HCT116 (cell line): Measurements from ENCODE around the gene PSMB9.

Experiments used
- CTCF ChIP-seq, 3 experiments: fragments of 200-600 bp in 1 of 3; sonication (generic) in 1 of 3; IDR thresholded peaks in 2 of 3; conservative IDR thresholded peaks in 1 of 3; 2 replicates each; pipeline ENCODE4 v1.5.1; 2012 to 2017; ENCODE audit warnings: low read depth in 2 of 3, low read length in 2 of 3, antibody characterized with exemption in 1 of 3, borderline replicate concordance in 1 of 3, control low read depth in 1 of 3, mild to moderate bottlenecking in 1 of 3, mixed read lengths in 1 of 3, mixed run types in 1 of 3, moderate library complexity in 1 of 3; ENCODE audit not compliant: insufficient read depth in 1 of 3
- EZH2phosphoT487 ChIP-seq: fragments of 200-600 bp; IDR thresholded peaks from 2 replicates; pipeline ENCODE4 v1.6.1; 2018; ENCODE audit warnings: antibody characterized with exemption, borderline replicate concordance
- JUND ChIP-seq: IDR thresholded peaks from 2 replicates; pipeline ENCODE4 v1.6.1; 2012
- MAX ChIP-seq: IDR thresholded peaks from 2 replicates; pipeline ENCODE4 v1.6.1; 2012
- POLR2A ChIP-seq: IDR thresholded peaks from 2 replicates; pipeline ENCODE4 v1.7.0; 2011; ENCODE audit warnings: borderline replicate concordance; ENCODE audit not compliant: insufficient read depth, insufficient read length; ENCODE audit errors: extremely low read depth
- POLR2AphosphoS5 ChIP-seq: IDR thresholded peaks from 2 replicates; pipeline ENCODE4 v1.6.1; 2011; ENCODE audit warnings: mild to moderate bottlenecking, low read depth, low read length, moderate library complexity
- RAD21 ChIP-seq: IDR thresholded peaks from 2 replicates; pipeline ENCODE4 v1.6.1; 2012; ENCODE audit warnings: low read depth, mild to moderate bottlenecking
- SRF ChIP-seq: IDR thresholded peaks from 2 replicates; pipeline ENCODE4 v1.6.1; 2012; ENCODE audit warnings: low read depth
- ZBTB33 ChIP-seq: IDR thresholded peaks from 2 replicates; pipeline ENCODE4 v1.6.1; 2011; ENCODE audit warnings: mild to moderate bottlenecking, low read length, moderate library complexity; ENCODE audit not compliant: insufficient replicate concordance; ENCODE audit errors: extremely low read depth
- ZNF274 ChIP-seq: fragments of 200-500 bp; sonication (Bioruptor generic); IDR thresholded peaks from 2 replicates; pipeline ENCODE4 v1.6.1; 2014; ENCODE audit warnings: mild to moderate bottlenecking, low read depth, low read length, inconsistent platforms

DNA sequence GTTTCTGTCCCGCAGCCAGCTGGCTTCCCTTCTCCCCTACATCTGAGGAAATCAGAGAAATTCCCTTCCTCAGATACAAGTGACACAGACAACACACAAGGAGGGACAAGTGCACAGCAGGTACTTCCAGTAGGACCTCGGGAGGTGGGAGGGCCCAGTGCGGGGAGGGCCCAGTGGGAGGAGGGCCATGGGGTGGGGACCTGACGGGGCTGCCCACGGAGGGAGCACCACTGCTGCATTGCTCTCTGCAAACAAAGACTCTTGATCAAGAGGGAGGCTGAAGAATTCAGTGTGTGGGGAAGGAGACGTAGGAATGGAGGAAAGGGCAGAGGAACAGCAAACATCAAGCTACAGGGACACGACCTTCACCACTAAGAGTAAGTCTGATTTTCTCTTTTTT lies 24.5 kb upstream of the PSMB9 start:
- TF ChIP-seq CTCF (IDR thresholded peaks at IDR 0.05 in 2 of 3, conservative IDR thresholded peaks at IDR 0.05 in 1 of 3; ENCODE audit: borderline replicate concordance in 1 of 3, insufficient read depth in 1 of 3, low read depth in 2 of 3, low read length in 2 of 3) (no peak), MAX (no peak), POLR2A (no peak), POLR2AphosphoS5 (no peak), RAD21 (no peak), ZBTB33 (no peak), SRF (no peak), JUND (no peak), ZNF274 (no peak), EZH2phosphoT487 (no peak)
